Activated CD8-positive, alpha-beta memory T cell treated with anti-CD3 and anti-CD28 coated beads, Interleukin-2, amount 10 ng/mL, durations not matched to agents 7 days and 5 days (primary cell): ENCODE measurements around the gene NPAS3. TPM values are rescaled to one million over a fixed set of nuclear protein-coding genes. Genes with fewer than 3 reads are reported as not detected.

Experiments
- ATAC-seq: fragments of 150-1000 bp; cut with Tn5 transposase; one replicate; pipeline ENCODE4 v1.10.0; 2021; ENCODE audit warnings: moderate library complexity
- CTCF ChIA-PET: fragments of 350-600 bp; sonication (Branson Sonifier 250); formaldehyde crosslinking; loops from one replicate; lab custom pipeline; 2021; ENCODE audit warnings: antibody characterized with exemption; lab: Charles Lee
- DNase-seq: peaks from one replicate; pipeline ENCODE4 v3.0.0-alpha.2; 2020
- H3K27ac Mint-ChIP-seq: one replicate; pipeline ENCODE4 v1.8.0; 2021; ENCODE audit warnings: mild to moderate bottlenecking, mixed read lengths
- H3K27me3 Mint-ChIP-seq: one replicate; pipeline ENCODE4 v1.8.0; 2021; ENCODE audit warnings: mixed read lengths
- H3K36me3 Mint-ChIP-seq: one replicate; pipeline ENCODE4 v1.8.0; 2021; ENCODE audit warnings: mild to moderate bottlenecking, mixed read lengths
- H3K4me1 Mint-ChIP-seq: one replicate; pipeline ENCODE4 v1.8.0; 2021; ENCODE audit warnings: mixed read lengths
- H3K4me3 Mint-ChIP-seq: one replicate; pipeline ENCODE4 v1.8.0; 2021; ENCODE audit warnings: mild to moderate bottlenecking, moderate library complexity, mixed read lengths
- H3K9me3 Mint-ChIP-seq: one replicate; pipeline ENCODE4 v1.8.0; 2022; ENCODE audit warnings: low read depth, mixed read lengths
- total RNA-seq, 2 experiments: library from RNA; stranded (reverse); gene quantifications; one replicate each; pipeline ENCODE4 v1.2.3, GENCODE V29; 2021

The NPAS3 gene
- total RNA-seq = not detected

- DNase-seq = no peak
- CTCF ChIA-PET = no interaction called here
- Mint-ChIP-seq H3K36me3 (peaks cover 1% of the 10 kb centered on the region), H3K27me3 (peaks cover 62% of the 10 kb centered on the region), H3K4me3 (peak within 1 kb of the TSS; percentile 43), H3K27ac (no peak within 1 kb of the TSS), H3K9me3 (peaks cover 1% of the 10 kb centered on the region), H3K4me1 (peaks cover 6% of the 10 kb centered on the region)
- ATAC-seq = no peak
Measured at GRCh38 chr14:32938719-32939253, at the start of gene NPAS3. TSS of gene NPAS3 (plus strand) at chr14:32938879.

- H3K27ac Mint-ChIP-seq = no peak overlapping the region
- peaks cover 2% of the 10 kb centered on the region for H3K9me3 Mint-ChIP-seq
- peak overlapping the region; percentile 63 for H3K4me3 Mint-ChIP-seq
- CTCF ChIA-PET = no interaction called here
- H3K27me3 Mint-ChIP-seq = no peaks in the 10 kb centered on the region
- peaks cover 5% of the 10 kb centered on the region for H3K4me1 Mint-ChIP-seq
- no peaks in the 10 kb centered on the region for H3K36me3 Mint-ChIP-seq
- ATAC-seq = no peak
- DNase-seq = no peak
Measured at GRCh38 chr14:32896979-32897697, 41.5 kb upstream of the NPAS3 start.

GRCh38 chr14:32897698-32898064, 41.0 kb upstream of the NPAS3 start:
- Mint-ChIP-seq H3K27ac (no peak overlapping the region), H3K4me3 (peak overlapping the region; percentile 63), H3K4me1 (peaks cover 5% of the 10 kb centered on the region), H3K27me3 (no peaks in the 10 kb centered on the region), H3K9me3 (no peaks in the 10 kb centered on the region), H3K36me3 (no peaks in the 10 kb centered on the region)
- DNase-seq (no peak), ATAC-seq (no peak)
- CTCF ChIA-PET = no interaction called here

- Mint-ChIP-seq H3K4me3 (no peak overlapping the region), H3K9me3 (no peaks in the 10 kb centered on the region), H3K27me3 (no peaks in the 10 kb centered on the region), H3K36me3 (no peaks in the 10 kb centered on the region), H3K27ac (no peak overlapping the region), H3K4me1 (peaks cover 5% of the 10 kb centered on the region)
- ATAC-seq = no peak
- CTCF ChIA-PET = no interaction called here
- no peak for DNase-seq
Measured at GRCh38 chr14:32898876-32899275, 39.8 kb upstream of the NPAS3 start.

- H3K4me3 Mint-ChIP-seq = no peak overlapping the region
- ATAC-seq (no peak), DNase-seq (no peak)
- no peaks in the 10 kb centered on the region for H3K27me3 Mint-ChIP-seq
- CTCF ChIA-PET = no interaction called here
- no peaks in the 10 kb centered on the region for H3K36me3 Mint-ChIP-seq
- peaks cover 5% of the 10 kb centered on the region for H3K4me1 Mint-ChIP-seq
- peaks cover 1% of the 10 kb centered on the region for H3K9me3 Mint-ChIP-seq
- no peak overlapping the region for H3K27ac Mint-ChIP-seq
Measured at GRCh38 chr14:32900547-32900946, 38.1 kb upstream of the NPAS3 start.

- CTCF ChIA-PET = no interaction called here
- no peak overlapping the region for H3K4me3 Mint-ChIP-seq
- DNase-seq = no peak
- no peaks in the 10 kb centered on the region for H3K36me3 Mint-ChIP-seq
- H3K4me1 Mint-ChIP-seq = no peaks in the 10 kb centered on the region
- H3K9me3 Mint-ChIP-seq = peaks cover 10% of the 10 kb centered on the region
- H3K27ac Mint-ChIP-seq = no peak overlapping the region
- no peak for ATAC-seq
- H3K27me3 Mint-ChIP-seq = no peaks in the 10 kb centered on the region
Measured at GRCh38 chr14:32905013-32905412, 33.7 kb upstream of the NPAS3 start.

GRCh38 chr14:32906672-32907071, 32.0 kb upstream of the NPAS3 start:
- Mint-ChIP-seq H3K27me3 (no peaks in the 10 kb centered on the region), H3K9me3 (peaks cover 10% of the 10 kb centered on the region), H3K4me1 (no peaks in the 10 kb centered on the region), H3K4me3 (no peak overlapping the region), H3K36me3 (no peaks in the 10 kb centered on the region), H3K27ac (no peak overlapping the region)
- ATAC-seq (no peak), DNase-seq (no peak)
- CTCF ChIA-PET = no interaction called here

GRCh38 chr14:32908196-32909084, 30.2 kb upstream of the NPAS3 start:
- H3K36me3 Mint-ChIP-seq = no peaks in the 10 kb centered on the region
- no peaks in the 10 kb centered on the region for H3K27me3 Mint-ChIP-seq
- no peak for ATAC-seq
- CTCF ChIA-PET = no interaction called here
- peaks cover 10% of the 10 kb centered on the region for H3K9me3 Mint-ChIP-seq
- no peaks in the 10 kb centered on the region for H3K4me1 Mint-ChIP-seq
- no peak for DNase-seq
- H3K27ac Mint-ChIP-seq = no peak overlapping the region
- no peak overlapping the region for H3K4me3 Mint-ChIP-seq

- H3K4me3 Mint-ChIP-seq = no peak overlapping the region
- H3K27ac Mint-ChIP-seq = no peak overlapping the region
- no peaks in the 10 kb centered on the region for H3K36me3 Mint-ChIP-seq
- DNase-seq (no peak), ATAC-seq (no peak)
- CTCF ChIA-PET = no interaction called here
- no peaks in the 10 kb centered on the region for H3K9me3 Mint-ChIP-seq
- H3K27me3 Mint-ChIP-seq = no peaks in the 10 kb centered on the region
- H3K4me1 Mint-ChIP-seq = no peaks in the 10 kb centered on the region
Measured at GRCh38 chr14:32913725-32914124, 25.0 kb upstream of the NPAS3 start.

GRCh38 chr14:32914391-32914790, 24.3 kb upstream of the NPAS3 start:
- DNase-seq (no peak), ATAC-seq (no peak)
- Mint-ChIP-seq H3K27me3 (no peaks in the 10 kb centered on the region), H3K9me3 (no peaks in the 10 kb centered on the region), H3K27ac (no peak overlapping the region), H3K4me1 (no peaks in the 10 kb centered on the region), H3K36me3 (no peaks in the 10 kb centered on the region), H3K4me3 (no peak overlapping the region)
- CTCF ChIA-PET = no interaction called here

GRCh38 chr14:32920696-32921276, 17.9 kb upstream of the NPAS3 start:
- Mint-ChIP-seq H3K36me3 (no peaks in the 10 kb centered on the region), H3K9me3 (peaks cover 2% of the 10 kb centered on the region), H3K27ac (no peak overlapping the region), H3K4me3 (no peak overlapping the region), H3K4me1 (no peaks in the 10 kb centered on the region), H3K27me3 (no peaks in the 10 kb centered on the region)
- ATAC-seq (no peak), DNase-seq (no peak)
- CTCF ChIA-PET = no interaction called here

GRCh38 chr14:32925439-32925838, 13.2 kb upstream of the NPAS3 start:
- Mint-ChIP-seq H3K9me3 (peaks cover 2% of the 10 kb centered on the region), H3K27ac (no peak overlapping the region), H3K4me1 (no peaks in the 10 kb centered on the region)

GRCh38 chr14:32932302-32932913, 6.3 kb upstream of the NPAS3 start:
- peaks cover 3% of the 10 kb centered on the region for H3K4me1 Mint-ChIP-seq
- H3K27ac Mint-ChIP-seq = no peak overlapping the region
- H3K4me3 Mint-ChIP-seq = no peak overlapping the region
- DNase-seq (no peak), ATAC-seq (no peak)
- H3K9me3 Mint-ChIP-seq = peaks cover 1% of the 10 kb centered on the region
- CTCF ChIA-PET = no interaction called here
- peaks cover 3% of the 10 kb centered on the region for H3K36me3 Mint-ChIP-seq
- peaks cover 50% of the 10 kb centered on the region for H3K27me3 Mint-ChIP-seq

More at GRCh38 chr14:32925439-32925838, 13.2 kb upstream of the NPAS3 start:
- no peak for ATAC-seq
- Mint-ChIP-seq H3K36me3 (no peaks in the 10 kb centered on the region), H3K27me3 (no peaks in the 10 kb centered on the region), H3K4me3 (no peak overlapping the region)
- CTCF ChIA-PET = no interaction called here
- DNase-seq = no peak
